CD1c-positive myeloid dendritic cell (primary cell): ENCODE measurements around the gene MYO18B.

Experiments used
- DNase-seq: peaks from one replicate; pipeline ENCODE4 v3.0.0-alpha.2; 2016; ENCODE audit errors: extremely low spot score

MYO18B gene

GRCh38 chr22:25849522-25849921 is 107.5 kb downstream of the MYO18B start:
- no peak for DNase-seq

GRCh38 chr22:25852223-25852622 is 110.2 kb downstream of the MYO18B start:
- DNase-seq = no peak

DNA sequence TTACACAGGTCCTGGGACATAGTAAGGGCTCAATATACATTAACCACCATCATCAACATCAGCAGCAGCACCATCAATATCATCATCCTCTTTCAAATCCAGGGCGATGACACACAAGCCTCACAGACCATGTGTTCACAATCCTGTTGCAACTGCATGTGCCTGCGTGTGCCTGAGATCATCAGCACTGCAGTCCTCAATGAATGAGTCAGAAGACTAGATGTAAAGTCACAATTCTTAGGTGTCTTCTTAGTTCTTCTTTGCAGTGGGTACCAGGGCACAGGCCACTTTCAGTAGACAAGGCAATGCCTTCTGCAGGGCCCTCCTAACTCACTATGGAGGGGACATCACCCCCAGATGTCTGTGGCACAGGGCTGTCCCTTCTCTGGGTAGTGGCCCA is 111.1 kb downstream of the MYO18B start:
- no peak for DNase-seq

GRCh38 chr22:25853501-25854284 is 111.7 kb downstream of the MYO18B start:
- DNase-seq = no peak

GRCh38 chr22:25869771-25870170 is 127.8 kb downstream of the MYO18B start:
- DNase-seq = peak; percentile 6

DNA sequence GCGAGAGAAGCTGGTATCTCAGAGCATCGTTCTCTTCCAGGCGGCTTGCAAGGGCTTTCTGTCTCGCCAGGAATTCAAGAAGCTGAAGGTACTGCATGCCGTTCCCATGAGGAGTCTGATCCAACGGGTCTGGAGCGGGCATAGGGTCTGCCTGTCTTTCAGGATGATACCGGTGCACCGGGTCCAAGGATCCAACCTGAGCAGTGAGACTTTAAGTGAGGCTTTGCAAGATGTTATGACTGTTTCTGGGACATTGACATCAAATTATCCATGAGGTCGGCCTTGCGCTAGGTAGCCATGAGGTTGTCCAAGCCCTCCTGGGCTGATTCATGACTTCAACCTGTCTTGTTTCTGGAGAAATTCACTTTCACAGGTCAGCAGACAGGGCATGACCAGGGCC is 132.3 kb downstream of the MYO18B start:
- no peak for DNase-seq

DNA sequence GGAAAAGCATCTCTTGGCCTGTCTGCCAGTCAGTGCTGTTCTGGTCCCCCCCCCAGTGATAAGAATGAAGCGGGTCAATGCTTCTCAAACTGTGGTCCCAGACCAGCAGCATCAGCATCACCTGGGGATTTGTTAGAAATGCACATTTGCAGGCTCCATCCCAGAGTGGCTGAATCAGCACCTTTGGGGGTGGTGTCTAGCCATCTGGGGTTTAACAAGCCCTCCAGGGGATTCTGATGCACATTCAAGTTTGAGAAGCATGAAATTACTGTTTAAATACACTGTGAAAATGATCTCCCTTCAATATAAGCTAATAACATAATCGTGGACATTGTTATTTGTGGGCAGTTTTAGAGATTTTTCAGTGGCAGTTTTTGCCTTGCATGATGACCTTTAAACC is 133.5 kb downstream of the MYO18B start:
- no peak for DNase-seq

DNA sequence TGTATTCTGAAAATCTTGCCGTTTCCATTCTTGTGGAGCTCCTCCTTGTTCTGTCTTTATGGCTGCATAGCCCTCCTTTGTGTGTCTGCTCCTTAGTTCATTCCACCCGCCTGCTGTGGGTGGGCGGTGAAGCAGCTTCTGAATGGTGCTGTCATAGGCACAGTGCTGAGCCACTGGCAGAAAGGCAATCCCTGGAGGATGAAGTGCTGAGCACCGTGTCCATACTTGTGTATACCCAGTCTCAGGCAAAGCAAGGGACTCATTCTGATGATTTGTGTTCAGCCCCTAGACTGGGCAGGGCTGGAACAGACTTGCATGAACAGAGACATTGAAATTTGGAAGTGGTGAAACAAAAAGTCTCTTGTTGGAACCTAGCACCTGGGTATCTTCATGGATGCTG is 134.9 kb downstream of the MYO18B start:
- no peak for DNase-seq

DNA sequence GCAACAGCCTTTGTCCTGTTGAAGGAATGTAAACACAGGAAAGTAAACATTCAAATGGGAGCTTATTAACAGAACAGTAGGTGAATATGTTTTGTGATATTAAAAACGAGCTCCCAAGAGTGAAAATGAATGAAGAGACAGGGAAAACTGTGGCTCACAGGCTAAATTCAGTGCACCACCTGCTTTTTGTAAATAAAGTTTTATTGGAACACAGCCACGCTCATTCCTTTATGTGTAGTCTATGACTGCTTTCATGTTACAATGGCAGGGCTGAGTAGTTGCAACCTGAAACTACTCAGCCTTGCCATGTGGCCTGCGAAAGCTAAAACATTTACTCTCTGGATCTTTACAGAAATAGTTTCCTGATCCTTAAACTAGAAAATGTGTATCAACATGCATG is 136.9 kb downstream of the MYO18B start:
- no peak for DNase-seq

GRCh38 chr22:25880524-25880923 is 138.5 kb downstream of the MYO18B start:
- no peak for DNase-seq

GRCh38 chr22:25881210-25881755 is 139.3 kb downstream of the MYO18B start:
- DNase-seq = no peak

DNA sequence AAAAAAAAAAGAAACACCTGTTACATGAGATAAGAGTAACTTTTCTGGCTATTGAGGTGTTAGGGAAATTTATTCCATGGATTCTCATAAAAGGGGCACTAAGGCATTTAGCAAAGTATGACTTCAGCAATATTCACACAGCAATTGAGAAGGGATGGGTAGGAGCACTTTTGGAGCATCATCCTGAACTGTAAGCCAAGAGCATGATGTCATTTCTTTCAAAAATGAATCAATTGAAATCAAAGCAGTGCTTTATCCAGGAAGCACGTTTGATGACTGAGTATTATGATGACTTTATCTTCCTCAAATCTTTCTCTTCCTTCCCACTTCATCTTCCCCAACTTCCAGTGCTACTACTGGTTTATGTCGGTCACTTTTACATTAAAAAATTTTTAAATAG is 140.4 kb downstream of the MYO18B start:
- DNase-seq = no peak

DNA sequence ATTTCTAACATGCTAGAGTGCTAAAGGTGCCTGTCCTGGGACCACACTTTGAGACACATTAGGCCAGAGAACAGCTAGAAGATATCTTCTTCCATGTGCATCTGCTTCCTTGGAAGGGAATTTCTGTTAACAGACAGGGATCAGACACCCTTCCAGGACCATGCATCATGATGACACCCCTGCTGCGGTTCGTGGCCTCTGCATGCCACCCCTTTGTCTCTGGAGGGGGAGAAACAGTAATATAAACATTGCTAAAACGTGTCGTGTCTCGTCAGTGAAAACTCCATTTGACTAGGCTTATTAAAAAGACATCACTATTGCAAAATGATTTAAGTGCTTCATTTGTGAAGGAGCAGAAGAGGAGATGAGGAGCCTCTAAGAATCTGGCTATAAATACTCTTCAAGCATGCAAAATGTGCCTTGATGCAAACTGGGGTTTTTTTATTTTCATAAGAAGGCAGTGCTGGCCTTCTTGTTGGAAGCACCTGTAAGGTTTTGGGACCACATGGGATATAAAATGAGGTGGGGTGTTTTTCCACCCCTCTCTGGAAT is 141.6 kb downstream of the MYO18B start:
- DNase-seq = no peak

DNA sequence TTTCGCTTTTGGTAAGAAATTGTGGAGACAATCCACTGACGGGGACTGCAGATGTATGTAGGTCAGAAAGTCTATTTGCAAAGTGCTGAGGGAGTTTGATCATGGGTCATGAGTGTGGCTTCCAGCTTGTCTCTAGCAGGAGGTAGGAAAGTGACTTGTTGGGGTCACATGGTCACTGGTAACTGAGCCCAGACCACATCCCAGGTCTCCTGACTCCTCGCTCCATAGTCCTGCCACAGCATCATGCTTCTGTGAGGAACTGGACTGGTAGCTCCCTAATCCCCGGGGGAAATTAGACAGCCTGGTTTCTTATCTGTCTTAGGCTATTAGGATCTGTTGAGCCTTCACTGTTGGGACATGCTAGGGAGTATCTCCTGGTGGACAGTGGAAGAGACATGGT is 142.1 kb downstream of the MYO18B start:
- no peak for DNase-seq

GRCh38 chr22:25888399-25889054 is 146.5 kb downstream of the MYO18B start:
- DNase-seq = no peak

GRCh38 chr22:25890651-25891050 is 148.7 kb downstream of the MYO18B start:
- DNase-seq = no peak

DNA sequence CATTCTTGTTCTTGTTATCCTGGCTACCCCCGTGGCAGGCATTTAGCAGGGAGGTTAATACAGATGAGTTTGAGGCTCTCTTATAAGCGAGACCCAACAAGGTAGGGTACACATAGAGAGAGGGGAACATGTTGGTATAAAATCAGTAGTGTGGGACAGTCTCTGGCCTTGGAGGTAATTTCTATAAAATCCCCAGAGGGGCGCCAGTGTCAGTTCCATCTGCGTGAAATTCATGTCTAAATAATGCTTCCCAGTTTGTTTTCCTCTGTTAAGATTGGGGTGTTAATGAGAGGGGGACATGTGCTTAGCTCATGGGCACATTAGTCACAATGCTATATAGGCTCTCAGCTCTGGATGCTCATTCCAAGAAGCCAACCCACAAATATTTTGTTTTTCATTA is 150.7 kb downstream of the MYO18B start:
- DNase-seq = no peak

GRCh38 chr22:25895678-25896077 is 153.7 kb downstream of the MYO18B start:
- DNase-seq = no peak

DNA sequence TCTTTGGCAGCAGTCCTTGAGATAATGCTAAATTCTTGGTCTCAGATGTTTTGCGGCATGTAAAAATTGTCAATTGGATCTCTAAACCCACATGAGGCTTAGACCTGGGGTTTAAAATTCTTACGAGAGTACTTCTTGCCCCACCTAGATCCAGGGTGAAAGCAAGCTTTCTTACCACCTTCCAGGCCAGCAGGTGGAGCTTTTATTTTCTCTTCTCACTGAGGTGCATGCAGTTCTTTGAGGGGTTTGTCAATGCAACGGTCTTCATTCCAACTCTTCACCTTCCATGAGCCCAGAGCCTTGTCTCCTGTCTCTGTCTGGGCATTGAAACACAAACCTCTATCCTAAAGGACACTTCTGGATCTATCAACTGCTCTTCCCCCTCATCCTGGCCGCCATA is 154.1 kb downstream of the MYO18B start:
- no peak for DNase-seq

DNA sequence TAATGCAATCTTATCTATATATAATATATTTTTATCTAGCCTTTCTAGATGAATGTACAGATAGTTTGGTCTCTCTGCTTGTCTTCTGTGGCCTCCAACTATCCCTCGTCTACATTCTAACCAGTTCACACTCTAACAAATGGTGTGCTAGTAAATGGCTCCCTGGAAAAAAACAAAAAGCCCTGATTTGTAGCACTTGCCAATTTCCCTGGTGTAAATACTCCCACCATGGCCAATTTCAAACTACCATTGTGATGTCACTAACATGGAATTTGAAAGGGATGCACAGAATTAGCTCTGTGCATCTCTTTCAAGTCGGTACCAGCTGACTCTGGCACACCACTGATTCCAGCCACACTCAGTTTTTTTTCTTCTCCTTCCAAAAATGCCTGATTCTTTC is 154.6 kb downstream of the MYO18B start:
- DNase-seq = no peak

GRCh38 chr22:25898707-25899365 is 156.8 kb downstream of the MYO18B start:
- peak; percentile 10 for DNase-seq

- DNase-seq = no peak
Observed at GRCh38 chr22:25899566-25899965, 157.6 kb downstream of the MYO18B start.
